T-helper 9 cell (primary cell): ENCODE data around the gene C1orf167.

Experiments
- DNase-seq: peaks from one replicate; pipeline ENCODE4 v3.0.0-alpha.2; 2020

Gene C1orf167

GRCh38 chr1:11767922-11768704 lies 6.1 kb downstream of the C1orf167 start:
- no peak for DNase-seq

- DNase-seq = no peak
Observed at GRCh38 chr1:11768821-11769220, 6.8 kb downstream of the C1orf167 start.

- no peak for DNase-seq
Observed at GRCh38 chr1:11769274-11769673, 7.3 kb downstream of the C1orf167 start.

GRCh38 chr1:11770011-11770410 lies 8.0 kb downstream of the C1orf167 start:
- no peak for DNase-seq

- DNase-seq = no peak
Observed at GRCh38 chr1:11771481-11772043, 9.6 kb downstream of the C1orf167 start.

- DNase-seq = no peak
Observed at GRCh38 chr1:11772458-11772857, 10.5 kb downstream of the C1orf167 start.

GRCh38 chr1:11774753-11775152 lies 12.8 kb downstream of the C1orf167 start:
- DNase-seq = no peak

GRCh38 chr1:11777658-11778322 lies 15.8 kb downstream of the C1orf167 start:
- no peak for DNase-seq

- DNase-seq = no peak
Observed at GRCh38 chr1:11778336-11778735, 16.3 kb downstream of the C1orf167 start.

- DNase-seq = no peak
Observed at GRCh38 chr1:11778844-11779623, 17.0 kb downstream of the C1orf167 start.

GRCh38 chr1:11779715-11780379 lies 17.9 kb downstream of the C1orf167 start:
- no peak for DNase-seq

- DNase-seq = no peak
Observed at GRCh38 chr1:11780380-11781147, 18.6 kb downstream of the C1orf167 start.

- DNase-seq = no peak
Observed at GRCh38 chr1:11781297-11781696, 19.3 kb downstream of the C1orf167 start.

GRCh38 chr1:11782127-11782708 lies 20.2 kb downstream of the C1orf167 start:
- no peak for DNase-seq

- DNase-seq = no peak
Observed at GRCh38 chr1:11783556-11783955, 21.6 kb downstream of the C1orf167 start.

- no peak for DNase-seq
Observed at GRCh38 chr1:11784256-11784992, 22.4 kb downstream of the C1orf167 start.

GRCh38 chr1:11784993-11785769 lies 23.2 kb downstream of the C1orf167 start:
- peak; percentile 20 for DNase-seq

- DNase-seq = no peak
Observed at GRCh38 chr1:11786168-11786567, 24.2 kb downstream of the C1orf167 start.

GRCh38 chr1:11787251-11787803 lies 25.3 kb downstream of the C1orf167 start:
- no peak for DNase-seq
